ENCODE data around the gene PER1. TPM values are rescaled to one million over a fixed set of nuclear protein-coding genes. Genes with fewer than 3 reads are reported as not detected.

Gene PER1
- total RNA-seq, 1 experiment from 2014 or later = 10.6 TPM

DNA sequence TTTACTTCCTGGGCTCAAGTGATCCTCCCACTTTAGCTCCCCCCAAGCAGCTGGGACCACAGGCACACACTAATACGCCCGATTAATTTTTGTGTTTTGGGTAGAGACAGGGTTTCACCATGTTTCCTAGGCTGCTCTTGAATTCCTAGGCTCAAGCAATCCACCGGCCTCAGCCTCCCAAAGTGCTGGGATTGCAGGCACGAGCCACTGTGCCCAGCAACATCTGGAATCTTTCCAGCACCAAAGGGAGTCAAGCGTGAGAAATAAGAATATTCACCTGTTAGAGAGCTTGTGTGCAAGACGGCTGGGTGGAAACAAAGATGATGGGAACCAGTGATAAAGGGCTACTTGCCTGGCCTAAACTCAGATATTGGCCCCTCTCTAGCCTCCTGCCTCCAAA is 50.5 kb downstream of the PER1 start:
- Histone ChIP-seq H3K9me3 (no peaks in the 10 kb centered on the region), H3K4me1 (no peaks in the 10 kb centered on the region), H3K36me3 (ENCODE audit: control insufficient read depth, insufficient read depth, low read length) (no peaks in the 10 kb centered on the region), H3K27me3 (replicated peaks; ENCODE audit: control insufficient read depth, insufficient read depth, low read length) (no peaks in the 10 kb centered on the region), H3K4me3 (ENCODE audit: low read depth, low read length) (no peak overlapping the region)
- Mint-ChIP-seq H3K9me3 (ENCODE audit: unreplicated experiment) (no peaks in the 10 kb centered on the region), H3K27ac (ENCODE audit: unreplicated experiment) (no peak overlapping the region), H3K4me3 (ENCODE audit: unreplicated experiment) (no peak overlapping the region), H3K36me3 (ENCODE audit: insufficient read depth, unreplicated experiment) (no peaks in the 10 kb centered on the region), H3K27me3 (ENCODE audit: insufficient read depth, unreplicated experiment) (no peaks in the 10 kb centered on the region), H3K4me1 (ENCODE audit: low read depth, unreplicated experiment) (peaks cover 6% of the 10 kb centered on the region)
- TF ChIP-seq CTCF (IDR thresholded peaks at IDR 0.05; ENCODE audit: insufficient read depth in 1 of 2, low read depth in 1 of 2, low read length in 1 of 2, severe bottlenecking in 1 of 2, unreplicated experiment in 1 of 2) = no peak
- POLR2A ChIA-PET = no interaction called here
- CTCF ChIA-PET = interaction anchor here (0.7 kb wide), 1 partner anchor 10 kb away, joined by 3 read pairs; no protein-coding TSS in a partner anchor
- intact Hi-C loops (cut with micrococcal nuclease; ENCODE audit: unreplicated experiment) = no loop called here
- DNase-seq = no peak
- no TSS peak for BruUV-seq (replicated peaks)

DNA sequence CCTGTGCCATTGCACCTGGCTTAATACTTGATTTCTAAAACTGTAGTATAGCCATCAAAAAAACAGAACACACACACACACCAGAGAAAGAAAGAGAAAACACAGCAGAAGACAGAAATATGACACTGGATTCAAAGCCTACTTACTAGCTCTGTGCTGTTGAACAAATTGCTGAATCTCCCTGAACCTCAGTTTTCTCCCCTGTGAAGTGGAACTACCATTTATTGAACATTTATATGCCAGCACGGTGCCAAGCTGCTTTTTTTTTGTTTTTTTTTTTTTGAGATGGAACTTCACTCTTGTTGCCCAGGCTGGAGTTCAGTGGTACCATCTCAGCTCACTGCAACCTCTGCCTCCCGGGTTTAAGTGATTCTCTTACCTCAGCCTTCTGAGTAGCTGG is 51.4 kb downstream of the PER1 start:
- no peak for DNase-seq
- no peaks in the 10 kb centered on the region for H3K27me3 Mint-ChIP-seq (ENCODE audit: insufficient read depth, unreplicated experiment)
- no peak overlapping the region for H3K4me3 ChIP-seq (ENCODE audit: low read depth, low read length)
- CTCF ChIA-PET = interaction anchor here (0.6 to 0.7 kb wide), 2 partner anchors 11 to 42 kb away, joined by 3 read pairs; no protein-coding TSS in a partner anchor
- POLR2A ChIA-PET = no interaction called here
- H3K4me1 Mint-ChIP-seq (ENCODE audit: low read depth, unreplicated experiment) = peaks cover 1% of the 10 kb centered on the region
- no peaks in the 10 kb centered on the region for H3K9me3 ChIP-seq
- H3K27me3 ChIP-seq (replicated peaks; ENCODE audit: control insufficient read depth, insufficient read depth, low read length) = no peaks in the 10 kb centered on the region
- no peaks in the 10 kb centered on the region for H3K36me3 ChIP-seq (ENCODE audit: control insufficient read depth, insufficient read depth, low read length)
- H3K27ac Mint-ChIP-seq (ENCODE audit: unreplicated experiment) = no peak overlapping the region
- no peak for TF ChIP-seq CTCF (IDR thresholded peaks at IDR 0.05; ENCODE audit: insufficient read depth in 1 of 2, low read depth in 1 of 2, low read length in 1 of 2, severe bottlenecking in 1 of 2, unreplicated experiment in 1 of 2)
- H3K4me1 ChIP-seq = no peaks in the 10 kb centered on the region
- BruUV-seq (replicated peaks) = no TSS peak
- H3K4me3 Mint-ChIP-seq (ENCODE audit: unreplicated experiment) = no peak overlapping the region
- no peaks in the 10 kb centered on the region for H3K36me3 Mint-ChIP-seq (ENCODE audit: insufficient read depth, unreplicated experiment)
- H3K9me3 Mint-ChIP-seq (ENCODE audit: unreplicated experiment) = no peaks in the 10 kb centered on the region
- intact Hi-C loops (cut with micrococcal nuclease; ENCODE audit: unreplicated experiment) = no loop called here

DNA sequence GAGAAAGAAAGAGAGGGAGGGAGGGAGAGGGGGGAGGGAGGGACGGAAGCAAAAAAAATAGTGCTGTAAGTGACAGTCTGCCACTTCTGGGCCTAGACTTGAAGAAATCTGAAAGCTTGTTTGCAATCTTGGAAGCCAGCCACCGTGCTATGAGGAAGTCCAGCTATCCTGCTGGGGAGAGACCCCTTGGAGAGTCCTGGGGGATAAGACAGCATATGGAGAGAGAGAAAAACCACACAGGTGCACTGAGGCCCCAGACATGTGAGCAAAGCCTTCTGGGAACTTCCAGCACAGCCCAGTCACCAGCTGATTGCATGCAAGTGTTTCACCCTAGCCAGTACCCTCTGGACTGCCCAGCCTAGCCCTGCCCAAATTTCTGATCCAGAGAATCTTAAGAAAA is 52.1 kb downstream of the PER1 start:
- ChIA-PET POLR2A (no interaction called here), CTCF (no interaction called here)
- BruUV-seq (replicated peaks) = no TSS peak
- H3K9me3 ChIP-seq = no peaks in the 10 kb centered on the region
- no peaks in the 10 kb centered on the region for H3K27me3 ChIP-seq (replicated peaks; ENCODE audit: control insufficient read depth, insufficient read depth, low read length)
- intact Hi-C loops (cut with micrococcal nuclease; ENCODE audit: unreplicated experiment) = no loop called here
- no peak for DNase-seq
- H3K36me3 ChIP-seq (ENCODE audit: control insufficient read depth, insufficient read depth, low read length) = no peaks in the 10 kb centered on the region
- Mint-ChIP-seq H3K27ac (ENCODE audit: unreplicated experiment) (no peak overlapping the region), H3K9me3 (ENCODE audit: unreplicated experiment) (no peaks in the 10 kb centered on the region), H3K27me3 (ENCODE audit: insufficient read depth, unreplicated experiment) (no peaks in the 10 kb centered on the region), H3K4me1 (ENCODE audit: low read depth, unreplicated experiment) (no peaks in the 10 kb centered on the region), H3K36me3 (ENCODE audit: insufficient read depth, unreplicated experiment) (no peaks in the 10 kb centered on the region), H3K4me3 (ENCODE audit: unreplicated experiment) (no peak overlapping the region)
- no peak overlapping the region for H3K4me3 ChIP-seq (ENCODE audit: low read depth, low read length)
- TF ChIP-seq CTCF (IDR thresholded peaks at IDR 0.05; ENCODE audit: insufficient read depth in 1 of 2, low read depth in 1 of 2, low read length in 1 of 2, severe bottlenecking in 1 of 2, unreplicated experiment in 1 of 2) = no peak
- H3K4me1 ChIP-seq = no peaks in the 10 kb centered on the region
